Esophagus muscularis mucosa (tissue), 3 donors: Measurements from ENCODE around the gene C5AR2.

Experiments used
- CTCF ChIP-seq, 3 experiments: fragments of 200-600 bp in 2 of 3; fragments of 450-650 bp in 1 of 3; sonication (generic) in 2 of 3; IDR thresholded peaks; one replicate each; pipeline ENCODE4 v1.5.1; 2017 to 2019; ENCODE audit warnings: antibody characterized with exemption in 3 of 3, mild to moderate bottlenecking in 2 of 3, moderate library complexity in 1 of 3
- POLR2AphosphoS5 ChIP-seq, 2 donors: sonication (generic); formaldehyde crosslinking; IDR thresholded peaks; one replicate each; pipeline ENCODE4 v1.6.1; 2017; ENCODE audit warnings: antibody characterized with exemption in 2 of 2

- TF ChIP-seq CTCF (IDR thresholded peaks at IDR 0.05) (no peak), POLR2AphosphoS5 (IDR thresholded peaks at IDR 0.05) (peak in 1 of 2 donors; percentile 38)
These were observed 7.5 kb upstream of the C5AR2 start for GRCh38 chr19:47324502-47324901.
